Body of pancreas (tissue), 4 donors: ENCODE data around the gene BIN2. TPM values are rescaled to one million over a fixed set of nuclear protein-coding genes. Genes with fewer than 3 reads are reported as not detected.
"Not testable (repeated sequence)": the region's sequence is repeated elsewhere in the genome, so short reads cannot be mapped to it uniquely, and the experiment has no call there.

Source experiments
- ATAC-seq: fragments of 150-250 bp; one replicate; pipeline ENCODE4 v1.9.1; 2016
- DNase-seq, 4 donors: peaks; one replicate each; pipeline ENCODE4 v3.0.0-alpha.2; 2019
- H3K27ac ChIP-seq, 4 donors: fragments of 200-600 bp; sonication (generic); 1 replicate in 3 of 4; 2 replicates in 1 of 4; pipeline versions ENCODE4 v1.5.1 to v1.6.1; 2016 to 2019; ENCODE audit warnings: mild to moderate bottlenecking in 1 of 4, mixed read lengths in 1 of 4, moderate library complexity in 1 of 4
- H3K27me3 ChIP-seq, 2 donors: fragments of 200-600 bp; sonication (generic); one replicate each; pipeline ENCODE4 v1.6.0; 2016; ENCODE audit warnings: mild to moderate bottlenecking in 1 of 2
- H3K36me3 ChIP-seq, 2 donors: fragments of 200-600 bp; sonication (generic); replicated peaks in 1 of 2; 2 replicates each; pipeline ENCODE4 v1.5.1; 2016; ENCODE audit warnings: low read depth in 2 of 2; ENCODE audit not compliant: insufficient read depth in 1 of 2
- H3K4me1 ChIP-seq: fragments of 200-600 bp; sonication (generic); one replicate; pipeline ENCODE4 v1.6.0; 2016
- H3K4me3 ChIP-seq, 2 donors: fragments of 200-600 bp; sonication (generic); 1 replicate in 1 of 2; 2 replicates in 1 of 2; pipeline ENCODE4 v1.5.1; 2016 to 2019
- H3K9me3 ChIP-seq, 3 donors: fragments of 200-600 bp; sonication (generic); 1 replicate in 2 of 3; 2 replicates in 1 of 3; pipeline ENCODE4 v1.5.1; 2016
- POLR2A ChIP-seq, 3 donors: fragments of 450-650 bp; IDR thresholded peaks; one replicate each; pipeline ENCODE4 v1.6.1; 2016; ENCODE audit warnings: antibody characterized with exemption in 3 of 3, mild to moderate bottlenecking in 2 of 3
- WGBS, 2 donors: methylation state at CpG; one replicate each; pipeline ENCODE4 v1.1.5; 2017; 5-methylcytosine and 5-hydroxymethylcytosine counted together
- intact Hi-C: fragments of 100-400 bp; cut with DNase I; formaldehyde crosslinking; loops from one replicate; pipeline ENCODE4 v1.15.1; 2023
- total RNA-seq, 2 donors: library from RNA; depleted of rRNA; stranded (reverse); fragments of >200 nt; gene quantifications; one replicate each; pipeline ENCODE4 v1.1.0, GENCODE V29; 2016
- TF ChIP-seq, protein P1 (sequence below), 7 experiments: fragments of 450-650 bp in 4 of 7; fragments of 200-600 bp in 3 of 7; sonication (generic) in 3 of 7; IDR thresholded peaks; one replicate each; pipeline ENCODE4 v1.5.1; 2016 to 2019; ENCODE audit warnings: antibody characterized with exemption in 7 of 7

The BIN2 gene
- total RNA-seq, 2 donors from 2014 or later = 1.0 to 1.3 TPM

DNA sequence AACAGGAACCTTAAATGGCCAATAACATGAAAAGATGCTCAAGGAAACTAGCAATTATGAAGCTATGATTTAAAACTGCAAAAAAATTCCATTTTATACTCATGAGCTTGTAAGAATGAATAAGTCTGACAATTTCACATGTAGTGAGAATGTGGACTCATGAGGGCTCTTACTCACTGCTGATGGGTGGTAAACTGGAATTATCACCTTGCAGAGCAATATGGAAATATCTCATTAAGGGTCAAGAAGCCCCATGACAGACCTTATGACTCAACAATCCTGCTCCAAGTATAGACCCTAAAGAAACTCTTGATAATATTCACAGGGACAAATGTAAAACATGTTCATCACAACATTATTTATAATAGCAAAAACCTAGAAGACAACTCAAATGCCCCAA lies 30.3 kb downstream of the BIN2 start:
- no peak for TF ChIP-seq POLR2A (IDR thresholded peaks at IDR 0.05)
- TF ChIP-seq, protein P1, sequence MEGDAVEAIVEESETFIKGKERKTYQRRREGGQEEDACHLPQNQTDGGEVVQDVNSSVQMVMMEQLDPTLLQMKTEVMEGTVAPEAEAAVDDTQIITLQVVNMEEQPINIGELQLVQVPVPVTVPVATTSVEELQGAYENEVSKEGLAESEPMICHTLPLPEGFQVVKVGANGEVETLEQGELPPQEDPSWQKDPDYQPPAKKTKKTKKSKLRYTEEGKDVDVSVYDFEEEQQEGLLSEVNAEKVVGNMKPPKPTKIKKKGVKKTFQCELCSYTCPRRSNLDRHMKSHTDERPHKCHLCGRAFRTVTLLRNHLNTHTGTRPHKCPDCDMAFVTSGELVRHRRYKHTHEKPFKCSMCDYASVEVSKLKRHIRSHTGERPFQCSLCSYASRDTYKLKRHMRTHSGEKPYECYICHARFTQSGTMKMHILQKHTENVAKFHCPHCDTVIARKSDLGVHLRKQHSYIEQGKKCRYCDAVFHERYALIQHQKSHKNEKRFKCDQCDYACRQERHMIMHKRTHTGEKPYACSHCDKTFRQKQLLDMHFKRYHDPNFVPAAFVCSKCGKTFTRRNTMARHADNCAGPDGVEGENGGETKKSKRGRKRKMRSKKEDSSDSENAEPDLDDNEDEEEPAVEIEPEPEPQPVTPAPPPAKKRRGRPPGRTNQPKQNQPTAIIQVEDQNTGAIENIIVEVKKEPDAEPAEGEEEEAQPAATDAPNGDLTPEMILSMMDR (IDR thresholded peaks at IDR 0.05) = no peak
- intact Hi-C loops = no loop called here
- ATAC-seq (no peak), DNase-seq (no peak)
- H3K4me1 ChIP-seq = no peaks in the 10 kb centered on the region
- no peak overlapping the region for H3K27ac ChIP-seq
- no peaks in the 10 kb centered on the region for H3K27me3 ChIP-seq
- no peak overlapping the region for H3K4me3 ChIP-seq
- no peaks in the 10 kb centered on the region for H3K9me3 ChIP-seq
- no peaks in the 10 kb centered on the region for H3K36me3 ChIP-seq

DNA sequence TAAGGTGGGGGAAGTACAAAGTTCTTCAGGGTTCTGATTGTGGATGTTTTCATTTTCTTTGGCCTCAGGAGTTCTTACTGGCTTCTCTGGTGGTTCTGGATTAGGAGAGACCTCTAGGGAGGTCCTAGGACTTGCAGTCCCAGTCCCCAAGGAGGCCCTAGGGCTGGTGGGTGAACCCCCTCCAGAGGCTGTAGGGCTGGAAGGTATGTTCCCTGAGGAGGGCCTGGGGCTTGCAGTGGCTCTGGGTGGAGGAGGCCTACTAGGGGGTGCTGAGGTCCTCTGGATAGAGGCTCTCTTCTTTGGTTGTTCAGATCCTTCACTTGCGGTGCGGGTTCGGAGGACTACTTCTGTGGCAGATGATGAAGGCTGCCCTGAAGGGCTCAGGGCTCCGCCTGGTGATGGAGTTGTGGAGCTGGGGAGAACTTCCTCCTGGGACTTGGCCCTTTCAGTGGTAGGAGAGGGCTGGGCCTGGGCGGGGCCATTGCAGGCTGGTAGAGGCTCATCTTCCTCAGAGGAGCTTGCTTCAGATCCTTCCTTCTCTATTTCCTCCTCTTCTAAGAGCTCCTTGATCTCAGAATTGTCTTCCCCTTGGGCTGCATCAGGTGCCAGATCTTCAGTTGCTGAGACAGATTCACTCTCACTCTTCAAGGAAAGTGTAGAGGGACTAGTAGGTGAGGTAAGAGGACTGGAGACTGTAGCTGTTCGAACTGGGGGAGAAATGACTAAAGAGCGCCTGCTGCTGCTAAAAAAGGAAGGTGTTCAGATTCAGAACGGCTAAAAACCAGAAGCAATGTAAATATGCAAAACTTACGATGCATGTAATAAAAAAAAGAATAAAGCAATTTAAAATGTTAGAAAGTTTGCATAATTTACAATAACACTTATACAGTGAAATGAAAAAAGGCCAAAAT lies 32.1 kb downstream of the BIN2 start:
- H3K36me3 ChIP-seq, H3K27me3 ChIP-seq, H3K4me3 ChIP-seq, intact Hi-C loops, H3K27ac ChIP-seq, ATAC-seq, H3K9me3 ChIP-seq, H3K4me1 ChIP-seq: not testable (repeated sequence)
- peak in 2 of 4 donors; percentile 13 to 41 for DNase-seq
- WGBS, 2 donors = 70 to 74% methylated on average over 6 to 9 of the region's 9 CpGs

DNA sequence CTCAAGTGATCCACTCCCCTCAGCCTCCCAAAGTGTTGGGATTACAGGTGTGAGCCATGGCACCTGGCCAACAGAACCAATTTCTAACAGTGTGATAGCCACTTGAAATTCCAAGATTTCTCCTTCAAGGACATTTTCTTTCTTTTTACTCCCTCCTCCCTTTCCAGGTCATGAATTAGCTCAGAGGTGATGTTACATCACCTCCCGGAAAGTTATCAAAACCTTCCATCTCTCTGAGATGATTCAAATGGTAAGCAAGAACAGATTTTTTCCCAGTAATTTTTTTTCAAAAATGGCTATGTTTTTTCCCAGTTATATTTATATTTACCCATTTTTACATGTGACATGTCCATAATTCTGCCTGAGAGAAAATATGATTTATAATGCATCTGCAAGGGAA lies 38.1 kb downstream of the BIN2 start:
- TF ChIP-seq, protein P1 (IDR thresholded peaks at IDR 0.05) = no peak
- no peak for TF ChIP-seq POLR2A (IDR thresholded peaks at IDR 0.05)

DNA sequence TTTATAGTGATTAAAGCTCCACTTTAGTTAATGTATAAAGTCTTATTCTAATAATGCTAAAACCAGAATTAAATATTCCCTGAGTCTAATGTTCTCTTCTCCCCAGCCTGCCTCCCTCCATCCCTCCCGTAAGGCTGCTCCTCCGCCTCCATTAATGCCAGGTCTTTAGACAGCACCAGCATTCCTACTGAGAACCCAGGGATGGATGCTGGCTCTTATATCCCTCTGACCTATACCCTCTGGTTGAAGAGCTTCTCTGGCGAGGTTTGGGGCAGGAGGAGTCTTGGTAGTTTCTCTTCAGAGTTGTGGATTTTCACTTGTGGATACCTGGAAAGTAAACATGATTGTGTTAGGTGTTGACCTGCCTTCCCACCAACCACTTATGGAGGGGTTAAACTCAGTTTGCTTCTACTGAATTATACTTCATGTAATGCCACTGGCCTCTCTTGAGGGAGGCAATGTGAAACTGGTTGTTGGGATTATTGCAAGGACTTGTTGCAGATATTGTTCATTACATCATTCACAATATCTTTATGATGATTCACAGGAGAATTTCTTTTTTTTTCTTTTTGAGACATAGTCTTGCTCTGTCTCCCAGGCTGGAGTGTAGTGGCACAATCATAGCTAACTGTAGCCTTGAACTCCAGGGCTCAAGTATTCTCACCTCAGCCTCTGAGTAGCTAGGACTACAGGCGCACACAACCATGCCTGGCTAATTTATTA lies 42.6 kb downstream of the BIN2 start:
- WGBS, 2 donors = 84 to 85% methylated on average over 4 of the region's 4 CpGs
- H3K9me3 ChIP-seq = no peaks in the 10 kb centered on the region
- H3K36me3 ChIP-seq = no peaks in the 10 kb centered on the region
- H3K4me3 ChIP-seq = no peak overlapping the region
- intact Hi-C loops = no loop called here
- DNase-seq = no peak
- H3K4me1 ChIP-seq = no peaks in the 10 kb centered on the region
- ATAC-seq = no peak
- H3K27ac ChIP-seq = no peak overlapping the region
- H3K27me3 ChIP-seq = no peaks in the 10 kb centered on the region
- TF ChIP-seq POLR2A (IDR thresholded peaks at IDR 0.05) = no peak
- TF ChIP-seq, protein P1 (IDR thresholded peaks at IDR 0.05) = no peak

More for the DNA sequence above, 38.1 kb downstream of the BIN2 start:
- H3K36me3 ChIP-seq = no peaks in the 10 kb centered on the region
- H3K9me3 ChIP-seq = no peaks in the 10 kb centered on the region
- DNase-seq (no peak), ATAC-seq (no peak)
- intact Hi-C loops = no loop called here
- WGBS, 2 donors = 68 to 77% methylated on average over 1 of the region's 1 CpG
- H3K27ac ChIP-seq = no peak overlapping the region
- H3K4me3 ChIP-seq = no peak overlapping the region
- no peaks in the 10 kb centered on the region for H3K27me3 ChIP-seq
- no peaks in the 10 kb centered on the region for H3K4me1 ChIP-seq

DNA sequence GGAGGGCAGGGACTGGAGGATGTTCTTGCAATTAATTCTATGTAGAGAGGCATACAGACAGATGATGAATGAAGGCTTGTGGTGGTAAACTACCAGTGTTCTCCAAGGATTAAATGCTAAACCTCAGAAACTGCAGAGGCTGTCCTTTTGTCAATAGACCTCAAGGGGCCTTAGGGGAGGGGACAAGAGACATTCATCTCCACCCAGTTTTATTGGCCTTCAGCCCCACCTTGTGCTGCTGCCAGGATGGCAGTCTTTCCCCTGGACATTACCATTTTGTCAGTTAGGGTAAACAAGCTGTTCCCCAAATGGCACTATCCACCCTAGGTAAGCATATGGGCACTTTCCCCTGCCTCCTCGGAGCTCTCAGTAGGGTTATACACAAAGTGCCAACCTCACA lies 48.9 kb downstream of the BIN2 start:
- no peak for ATAC-seq
- 52 to 75% methylated on average over 1 of the region's 1 CpG for WGBS, 2 donors
- intact Hi-C loops = no loop called here
- no peak overlapping the region for H3K27ac ChIP-seq
- no peaks in the 10 kb centered on the region for H3K27me3 ChIP-seq
- no peak for DNase-seq
- peaks cover 11% of the 10 kb centered on the region for H3K4me1 ChIP-seq
- no peaks in the 10 kb centered on the region for H3K36me3 ChIP-seq
- H3K4me3 ChIP-seq = no peak overlapping the region
- TF ChIP-seq, protein P1 (IDR thresholded peaks at IDR 0.05) = no peak
- no peak for TF ChIP-seq POLR2A (IDR thresholded peaks at IDR 0.05)
- H3K9me3 ChIP-seq = no peaks in the 10 kb centered on the region

DNA sequence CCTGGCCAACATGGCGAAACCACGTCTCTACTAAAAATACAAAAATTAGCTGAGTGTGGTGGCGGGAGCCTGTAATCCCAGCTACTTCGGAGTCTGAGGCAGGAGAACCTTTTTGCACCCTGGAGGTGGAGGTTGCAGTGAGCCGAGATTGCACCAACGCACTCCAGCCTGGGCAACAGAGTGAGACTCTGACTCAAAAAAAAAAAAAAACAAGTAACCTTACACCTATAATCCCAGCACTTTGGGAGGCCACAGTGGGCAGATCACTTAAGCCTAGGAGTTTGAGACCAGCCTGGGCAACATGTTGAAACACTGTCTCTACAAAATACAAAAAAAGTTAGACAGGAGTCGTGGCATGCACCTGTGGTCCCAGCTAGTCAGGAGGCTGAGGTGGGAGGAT lies 51.2 kb downstream of the BIN2 start:
- not testable (repeated sequence) for ATAC-seq

More for the DNA sequence above, 51.2 kb downstream of the BIN2 start:
- H3K4me3 ChIP-seq, H3K27me3 ChIP-seq, DNase-seq, H3K9me3 ChIP-seq, H3K27ac ChIP-seq, H3K36me3 ChIP-seq: not testable (repeated sequence)
- intact Hi-C loops = loop anchor here (5.0 kb wide), 1 partner anchor 74 kb away; the partner anchor contains the start of gene CELA1
- WGBS, 2 donors = 86 to 99% methylated on average over 5 to 7 of the region's 7 CpGs
- peaks cover 22% of the 10 kb centered on the region for H3K4me1 ChIP-seq
